ENCODE results near the gene FAM151B.

The FAM151B gene

DNA sequence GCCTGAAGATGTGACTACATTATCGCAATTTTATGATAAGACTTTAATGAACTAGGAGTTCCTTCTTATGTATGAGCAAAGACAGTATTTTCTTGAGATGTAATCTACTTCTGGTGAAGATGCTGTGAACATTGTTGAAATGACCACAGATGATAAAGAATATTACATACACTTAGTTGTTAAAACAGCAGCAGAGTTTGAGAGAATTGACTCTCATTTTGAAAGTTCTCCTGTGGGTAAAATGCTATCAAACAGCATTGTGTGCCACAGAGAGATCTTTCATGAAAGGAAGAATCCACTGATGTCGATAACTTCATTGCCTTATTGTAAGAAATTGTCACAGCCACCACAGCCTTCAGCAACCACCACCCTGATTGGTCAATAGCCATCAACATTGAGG lies 8.0 kb downstream of the FAM151B start:
- no peak for DNase-seq
- Histone ChIP-seq H3K4me3 (ENCODE audit: low read depth, low read length) (no peak overlapping the region), H3K27me3 (no peaks in the 10 kb centered on the region), H3K4me1 (no peaks in the 10 kb centered on the region), H3K9me3 (no peaks in the 10 kb centered on the region), H3K36me3 (no peaks in the 10 kb centered on the region)
- TF ChIP-seq, protein P1, sequence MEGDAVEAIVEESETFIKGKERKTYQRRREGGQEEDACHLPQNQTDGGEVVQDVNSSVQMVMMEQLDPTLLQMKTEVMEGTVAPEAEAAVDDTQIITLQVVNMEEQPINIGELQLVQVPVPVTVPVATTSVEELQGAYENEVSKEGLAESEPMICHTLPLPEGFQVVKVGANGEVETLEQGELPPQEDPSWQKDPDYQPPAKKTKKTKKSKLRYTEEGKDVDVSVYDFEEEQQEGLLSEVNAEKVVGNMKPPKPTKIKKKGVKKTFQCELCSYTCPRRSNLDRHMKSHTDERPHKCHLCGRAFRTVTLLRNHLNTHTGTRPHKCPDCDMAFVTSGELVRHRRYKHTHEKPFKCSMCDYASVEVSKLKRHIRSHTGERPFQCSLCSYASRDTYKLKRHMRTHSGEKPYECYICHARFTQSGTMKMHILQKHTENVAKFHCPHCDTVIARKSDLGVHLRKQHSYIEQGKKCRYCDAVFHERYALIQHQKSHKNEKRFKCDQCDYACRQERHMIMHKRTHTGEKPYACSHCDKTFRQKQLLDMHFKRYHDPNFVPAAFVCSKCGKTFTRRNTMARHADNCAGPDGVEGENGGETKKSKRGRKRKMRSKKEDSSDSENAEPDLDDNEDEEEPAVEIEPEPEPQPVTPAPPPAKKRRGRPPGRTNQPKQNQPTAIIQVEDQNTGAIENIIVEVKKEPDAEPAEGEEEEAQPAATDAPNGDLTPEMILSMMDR (IDR thresholded peaks at IDR 0.05; ENCODE audit: low read depth, low read length), result no peak

DNA sequence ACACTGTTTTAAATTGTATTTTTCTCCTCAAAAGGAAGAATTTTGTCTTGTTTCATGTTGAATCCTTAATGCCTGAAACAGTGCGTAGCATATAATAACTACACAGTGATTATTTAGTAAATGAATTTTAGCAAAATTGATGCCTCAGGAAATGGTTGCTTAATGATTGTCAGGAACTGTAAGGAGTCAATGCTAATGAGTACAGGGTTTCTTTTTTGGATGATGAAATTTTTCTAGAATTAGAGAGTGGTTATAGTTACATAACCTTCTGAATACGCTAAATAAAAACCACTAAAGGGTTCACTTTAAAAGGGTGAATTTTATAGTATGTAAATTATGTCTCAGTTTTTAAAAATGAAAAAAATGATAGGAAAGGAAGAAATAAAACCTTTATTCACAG lies 14.9 kb downstream of the FAM151B start:
- DNase-seq, result no peak
- TF ChIP-seq, protein P1 (IDR thresholded peaks at IDR 0.05; ENCODE audit: low read depth, low read length), result no peak
- no peaks in the 10 kb centered on the region for H3K36me3 ChIP-seq
- no peaks in the 10 kb centered on the region for H3K4me1 ChIP-seq
- H3K27me3 ChIP-seq, result no peaks in the 10 kb centered on the region
- H3K9me3 ChIP-seq, result no peaks in the 10 kb centered on the region
- H3K4me3 ChIP-seq (ENCODE audit: low read depth, low read length), result no peak overlapping the region

GRCh38 chr5:80503641-80504040 lies 15.7 kb downstream of the FAM151B start:
- Histone ChIP-seq H3K36me3 (no peaks in the 10 kb centered on the region), H3K9me3 (no peaks in the 10 kb centered on the region), H3K4me1 (no peaks in the 10 kb centered on the region), H3K4me3 (ENCODE audit: low read depth, low read length) (no peak overlapping the region), H3K27me3 (no peaks in the 10 kb centered on the region)
- no peak for DNase-seq
- TF ChIP-seq, protein P1 (IDR thresholded peaks at IDR 0.05; ENCODE audit: low read depth, low read length), result no peak

GRCh38 chr5:80504833-80505232 lies 16.9 kb downstream of the FAM151B start:
- Histone ChIP-seq H3K4me3 (ENCODE audit: low read depth, low read length) (no peak overlapping the region), H3K4me1 (no peaks in the 10 kb centered on the region), H3K36me3 (no peaks in the 10 kb centered on the region), H3K27me3 (no peaks in the 10 kb centered on the region), H3K9me3 (no peaks in the 10 kb centered on the region)
- DNase-seq, result no peak
- TF ChIP-seq, protein P1 (IDR thresholded peaks at IDR 0.05; ENCODE audit: low read depth, low read length), result no peak

- TF ChIP-seq, protein P1 (IDR thresholded peaks at IDR 0.05; ENCODE audit: low read depth, low read length), result no peak
- Histone ChIP-seq H3K4me1 (no peaks in the 10 kb centered on the region), H3K36me3 (no peaks in the 10 kb centered on the region), H3K9me3 (no peaks in the 10 kb centered on the region), H3K4me3 (ENCODE audit: low read depth, low read length) (no peak overlapping the region), H3K27me3 (no peaks in the 10 kb centered on the region)
- DNase-seq, result no peak
Observed at GRCh38 chr5:80507663-80508062, 19.8 kb downstream of the FAM151B start.

- TF ChIP-seq, protein P1 (IDR thresholded peaks at IDR 0.05; ENCODE audit: low read depth, low read length), result no peak
- DNase-seq, result no peak
- Histone ChIP-seq H3K9me3 (no peaks in the 10 kb centered on the region), H3K4me3 (ENCODE audit: low read depth, low read length) (no peak overlapping the region), H3K36me3 (no peaks in the 10 kb centered on the region), H3K27me3 (no peaks in the 10 kb centered on the region), H3K4me1 (no peaks in the 10 kb centered on the region)
Observed at GRCh38 chr5:80508844-80509243, 20.9 kb downstream of the FAM151B start.

Data from BE2C (cell line).